HG03064 (cell line): ENCODE data around the gene CDHR4.
"Not testable (repeated sequence)": the region's sequence is repeated elsewhere in the genome, so short reads cannot be mapped to it uniquely, and the experiment has no call there.

ENCODE experiments used
- ATAC-seq: cut with Tn5 transposase; IDR thresholded peaks from one replicate; pipeline ENCODE4 v1.9.1; 2021; ENCODE audit warnings: low read depth; ENCODE audit not compliant: unreplicated experiment

The CDHR4 gene

DNA sequence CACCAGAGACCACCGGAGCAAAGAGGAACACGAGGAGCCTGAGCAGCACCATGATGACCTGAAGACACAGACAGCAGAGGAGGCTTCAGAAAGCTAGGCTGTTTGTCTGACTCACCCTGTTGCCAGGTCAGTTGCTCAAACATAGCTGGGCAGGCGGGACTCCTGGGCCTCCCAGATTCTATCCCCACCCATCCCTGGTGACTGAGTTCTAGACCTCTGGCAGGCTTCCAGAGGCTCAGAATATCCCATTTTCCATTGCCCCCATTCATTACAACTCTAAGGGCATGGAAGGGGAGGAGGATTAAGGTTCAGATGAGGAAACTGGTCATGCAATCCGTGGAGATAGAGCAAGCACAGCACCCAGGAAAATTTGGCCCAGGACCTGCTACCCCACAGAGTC lies at the start of gene CDHR4:
Gene CDHR4 (minus strand): TSS at position 113 of the 400 bp plus-strand sequence. CDS start 61 bp downstream, at position 52.
- no peak for ATAC-seq

GRCh38 chr3:49845694-49846093 lies 46.0 kb upstream of the CDHR4 start:
- no peak for ATAC-seq

GRCh38 chr3:49844464-49845183 lies 45.0 kb upstream of the CDHR4 start:
- no peak for ATAC-seq

DNA sequence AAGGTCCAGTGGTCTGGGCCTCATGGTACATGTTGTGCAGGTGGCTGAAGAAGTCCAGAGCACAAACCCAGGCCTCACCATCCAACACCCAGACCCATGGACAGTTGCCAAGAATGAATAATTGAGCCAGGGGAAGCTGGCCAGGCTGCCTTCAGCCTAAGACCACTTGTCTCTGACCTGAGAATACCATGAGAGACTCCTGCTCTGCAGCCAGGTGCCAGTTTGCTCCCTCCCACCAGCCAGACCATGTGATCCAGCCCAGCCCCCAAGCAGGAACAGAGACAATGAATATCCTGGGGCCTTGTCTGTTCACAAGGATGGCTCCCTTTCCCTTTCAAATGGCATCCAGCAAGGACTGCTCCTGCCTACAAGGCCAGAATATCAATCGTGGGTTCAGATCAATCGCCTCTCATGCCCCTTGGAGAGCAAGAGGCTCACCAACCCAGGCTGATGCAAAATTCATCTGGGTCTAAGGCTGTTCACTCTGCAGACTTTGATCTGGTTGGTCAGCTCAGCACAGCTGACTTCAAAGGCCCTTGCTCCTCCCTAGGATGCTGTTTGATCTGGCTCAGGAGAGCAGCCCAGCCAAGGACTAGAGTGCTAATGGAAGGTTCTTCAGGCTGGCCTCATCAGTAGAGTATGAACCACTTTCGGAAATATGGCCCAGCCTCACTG lies 43.3 kb upstream of the CDHR4 start:
- ATAC-seq, result no peak

- no peak for ATAC-seq
Measured at GRCh38 chr3:49841806-49842205, 42.1 kb upstream of the CDHR4 start.

GRCh38 chr3:49841126-49841696 lies 41.5 kb upstream of the CDHR4 start:
- no peak for ATAC-seq

DNA sequence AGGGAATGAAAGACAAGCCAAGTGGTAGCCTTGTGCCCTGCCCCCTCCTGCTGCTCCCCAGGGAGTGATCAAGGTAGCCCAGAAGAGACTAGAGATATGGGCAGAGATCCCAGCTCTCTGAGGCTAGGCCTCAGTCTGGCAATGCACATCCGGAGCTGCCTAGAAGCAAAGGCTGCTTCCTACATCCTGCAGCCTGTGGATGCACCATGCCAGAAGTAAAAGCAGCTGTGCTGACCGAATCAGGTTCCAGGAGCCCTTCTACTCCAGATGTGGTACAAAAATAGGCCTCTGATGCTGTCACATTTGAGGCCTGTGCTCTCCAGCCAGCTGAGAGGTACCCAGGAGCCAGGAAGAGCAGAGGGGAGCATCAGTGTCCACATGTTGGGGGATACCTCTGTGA lies 40.7 kb upstream of the CDHR4 start:
- no peak for ATAC-seq

- ATAC-seq, result no peak
Measured at GRCh38 chr3:49839193-49839809, 39.6 kb upstream of the CDHR4 start.

GRCh38 chr3:49831341-49831740 lies 31.7 kb upstream of the CDHR4 start:
- no peak for ATAC-seq

DNA sequence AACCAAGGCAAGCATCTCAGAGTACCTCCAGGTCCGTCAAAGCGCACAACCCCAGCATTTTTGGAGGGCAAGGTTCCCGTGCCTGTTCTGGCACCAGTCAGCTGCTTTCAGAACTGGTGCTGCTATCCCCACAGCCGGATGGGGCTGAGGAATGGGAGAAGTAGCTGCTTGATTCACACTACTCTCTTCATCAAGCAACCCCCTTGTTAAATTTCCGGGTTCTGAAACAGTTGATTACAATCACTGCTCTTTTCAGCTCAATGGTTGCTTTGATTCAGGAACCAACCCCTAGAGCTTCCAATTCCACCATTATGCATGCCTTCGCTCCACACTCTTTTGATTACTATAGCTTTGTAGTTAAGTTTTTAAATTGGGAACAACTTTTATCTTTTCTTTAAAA lies 26.3 kb upstream of the CDHR4 start:
- ATAC-seq, result no peak

- ATAC-seq, result not testable (repeated sequence)
Measured at GRCh38 chr3:49823131-49823530, 23.5 kb upstream of the CDHR4 start.

DNA sequence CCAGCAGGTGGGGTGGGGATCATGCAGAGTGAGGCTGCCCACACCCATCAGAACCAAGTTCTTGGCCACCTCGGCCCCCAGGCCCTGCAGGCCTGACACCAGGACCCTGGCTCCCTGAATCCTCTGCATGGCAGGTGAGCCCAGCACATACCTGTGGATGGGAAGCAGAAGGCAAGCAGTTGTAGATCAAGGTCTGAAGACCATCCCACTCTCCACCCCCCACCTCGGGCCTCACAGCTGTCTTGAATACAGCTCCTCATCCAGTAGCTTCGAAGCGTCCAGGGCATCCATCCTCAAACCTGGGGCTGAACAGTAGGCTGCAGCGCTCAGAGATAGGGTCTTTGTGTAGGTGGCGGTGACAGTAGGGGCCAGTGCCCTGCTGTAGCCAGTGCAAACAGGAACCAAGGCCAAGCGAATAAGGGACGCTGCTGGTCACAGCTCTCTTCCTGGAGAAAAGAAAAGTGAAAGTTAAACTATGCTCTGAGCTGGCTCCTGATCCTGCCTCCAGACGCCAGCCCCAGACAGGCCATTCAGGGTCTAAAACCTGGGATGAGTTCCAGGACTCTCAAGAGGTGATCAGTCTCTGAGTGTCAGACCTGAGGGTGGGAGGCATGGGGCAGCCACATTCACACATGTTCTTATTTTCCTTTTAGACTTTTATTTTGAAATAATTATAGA lies 14.0 kb upstream of the CDHR4 start, which contains the start of gene UBA7:
Gene UBA7 (minus strand): TSS at position 457 of the 678 bp plus-strand sequence. CDS start 166 bp downstream, at position 291.
- ATAC-seq, result peak; percentile 63

DNA sequence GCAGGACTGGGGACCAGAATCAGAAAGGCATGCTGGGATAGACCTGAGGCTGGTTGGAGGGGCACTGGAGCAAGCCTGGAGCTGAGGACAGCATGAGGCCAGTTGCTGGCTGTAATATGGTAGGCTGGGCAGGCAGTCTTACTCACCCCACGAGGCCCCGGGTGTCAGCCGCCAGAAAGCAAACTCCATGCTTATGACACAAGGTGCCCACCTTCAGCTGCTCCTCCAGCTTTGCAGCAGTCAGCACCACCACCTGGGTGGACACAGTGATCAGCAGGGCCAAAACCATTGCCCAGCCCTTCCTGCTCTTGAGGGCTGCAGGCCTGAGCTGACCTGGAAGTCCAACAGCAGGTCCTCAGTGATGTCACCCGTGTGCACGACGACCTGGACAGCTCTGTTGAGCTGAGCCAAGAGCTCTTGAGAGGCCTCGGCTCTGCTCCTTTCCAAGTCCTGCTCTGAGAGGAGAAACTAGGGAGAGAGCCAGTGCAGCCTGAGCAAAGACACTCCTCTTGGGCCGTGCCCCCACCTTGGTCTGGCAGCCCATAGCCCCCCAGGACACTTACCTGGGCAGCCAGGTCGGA lies 13.3 kb upstream of the CDHR4 start:
- no peak for ATAC-seq

DNA sequence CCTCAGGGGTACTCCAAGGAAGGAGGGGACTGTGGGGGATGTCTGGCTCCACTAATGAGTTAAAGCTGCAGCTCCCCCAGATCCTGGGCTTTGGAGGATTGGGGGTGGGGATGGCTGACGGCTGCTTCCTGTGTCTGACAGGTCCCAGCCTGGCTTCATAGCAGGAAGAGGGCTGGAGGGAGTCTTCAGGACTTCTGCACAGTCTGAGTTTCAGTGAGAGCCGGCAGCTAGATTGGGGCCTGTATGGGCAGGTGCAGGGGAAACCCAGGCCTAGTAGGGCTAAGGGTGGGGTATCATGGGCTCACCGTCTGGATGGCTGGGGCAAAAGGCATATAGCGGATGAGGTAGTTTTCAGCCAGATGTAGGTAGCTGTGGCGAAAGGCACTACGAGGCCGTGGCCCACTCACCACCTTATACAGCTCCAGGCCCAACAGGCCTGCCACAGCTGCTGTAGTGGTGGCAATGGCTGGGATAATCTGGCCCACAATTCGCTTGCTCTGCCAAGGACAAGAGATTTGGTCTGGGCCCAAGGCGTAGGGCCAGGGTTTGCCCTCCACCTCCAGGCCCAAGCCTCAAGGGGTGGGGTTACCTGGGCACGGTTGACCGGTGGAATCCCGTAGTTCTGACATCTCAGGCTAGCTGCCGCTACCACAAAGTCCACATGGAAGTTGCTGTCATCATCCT lies 7.9 kb upstream of the CDHR4 start:
- no peak for ATAC-seq

- no peak for ATAC-seq
Measured at GRCh38 chr3:49806850-49807249, 7.2 kb upstream of the CDHR4 start.

DNA sequence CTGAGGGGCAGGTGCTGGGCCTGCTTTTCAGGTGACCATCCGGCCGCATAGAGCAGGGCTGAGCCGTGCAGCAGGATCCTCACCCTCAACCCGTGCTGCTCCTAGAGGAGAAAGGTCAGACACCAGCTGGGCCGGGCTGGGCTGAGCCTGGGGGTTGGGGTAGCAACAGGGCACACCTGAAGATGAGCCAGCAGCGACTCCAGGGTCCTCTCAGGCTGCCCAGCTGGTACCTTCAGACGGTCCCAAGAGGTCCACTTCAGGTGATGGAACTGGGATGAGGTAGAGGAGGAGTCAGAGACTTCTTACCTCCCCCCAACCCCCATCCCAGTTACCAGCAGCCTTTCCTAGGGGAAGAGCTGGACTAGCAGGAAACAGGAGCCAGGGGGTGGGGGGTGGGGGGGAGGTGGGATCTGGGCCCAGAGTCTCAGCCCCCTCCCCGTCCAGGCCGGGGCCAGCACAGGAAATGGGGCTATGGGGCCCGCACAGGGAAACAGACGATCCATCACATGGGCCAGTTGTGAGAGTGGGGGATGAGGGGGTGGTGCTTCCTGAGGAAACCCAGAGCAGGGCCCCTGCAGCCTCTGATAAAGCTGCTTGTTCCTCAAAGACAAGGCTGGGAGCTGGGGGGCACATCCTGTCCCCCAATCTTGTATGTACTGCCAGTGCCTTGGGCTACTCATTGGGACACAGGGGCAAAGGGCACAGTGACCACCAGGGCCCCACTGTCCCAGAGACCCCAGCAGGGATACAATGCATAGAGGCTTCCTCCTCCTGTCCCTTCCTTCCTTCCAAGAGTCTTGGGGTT lies 6.4 kb upstream of the CDHR4 start:
- ATAC-seq, result no peak

DNA sequence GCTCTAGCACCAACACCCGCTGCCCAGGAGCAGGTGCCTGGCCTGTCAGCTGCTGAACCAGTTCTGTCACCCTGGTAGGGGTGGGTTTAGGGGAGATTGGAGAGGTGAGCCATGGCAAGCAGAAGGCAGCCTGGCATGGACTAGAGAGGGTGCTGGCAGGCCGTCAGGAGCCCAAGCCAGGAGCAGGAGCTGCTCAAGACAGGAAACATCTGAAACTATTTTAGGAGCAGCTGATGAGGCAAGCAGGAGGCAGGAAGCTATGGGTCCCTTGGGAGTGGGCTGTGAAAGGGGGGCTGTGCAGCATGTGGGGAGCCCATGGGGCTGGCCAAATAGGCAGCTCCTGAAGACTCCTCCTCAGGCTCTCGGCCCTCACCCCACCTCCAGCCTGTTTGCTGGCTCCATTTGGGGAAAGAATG lies 5.7 kb upstream of the CDHR4 start:
- no peak for ATAC-seq

- ATAC-seq, result no peak
Measured at GRCh38 chr3:49804141-49805041, 4.7 kb upstream of the CDHR4 start.
